ENCODE measurements around the gene PPARA. TPM values are rescaled to one million over a fixed set of nuclear protein-coding genes. Genes with fewer than 3 reads are reported as not detected.

PPARA gene
- total and polyA plus RNA-seq, 5 donors, result 22.9 to 85.2 (median 71.4) TPM

DNA sequence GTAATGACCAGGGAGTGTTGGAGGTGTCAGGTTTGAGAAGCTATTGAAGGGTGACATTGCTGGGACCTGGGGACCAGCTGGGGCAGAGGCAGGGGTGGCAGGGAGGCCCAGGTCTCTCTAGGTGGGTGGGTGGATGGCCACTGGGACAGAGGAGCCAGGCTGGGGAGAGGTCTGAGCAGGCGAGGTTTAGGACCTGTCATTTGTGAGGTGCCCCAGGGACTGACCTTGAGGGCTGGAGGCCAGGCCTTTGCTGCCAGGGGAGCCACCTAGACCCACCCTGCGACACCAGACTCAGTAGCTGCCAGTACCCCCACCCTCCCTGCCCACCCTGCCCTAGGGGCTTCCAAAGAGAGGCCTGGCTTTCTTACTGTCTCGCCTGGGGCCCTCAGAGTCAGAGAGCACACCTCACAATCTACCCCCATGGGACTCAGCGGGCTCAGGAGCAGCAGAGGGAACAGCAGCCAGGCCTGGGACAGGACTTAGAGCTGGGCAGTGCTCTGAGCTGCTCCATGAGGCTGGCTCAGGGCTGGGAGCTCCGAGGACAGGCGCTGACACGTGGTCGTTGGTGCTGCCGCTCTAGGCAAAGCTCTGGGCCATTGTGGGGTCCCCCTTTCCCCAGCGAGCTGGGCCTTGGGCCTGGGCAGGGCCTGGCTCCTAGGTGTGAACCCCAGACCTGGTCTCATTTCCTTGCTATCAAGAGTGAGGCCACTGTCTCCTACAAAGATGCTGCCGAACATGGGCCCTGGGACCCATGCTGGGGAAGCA lies 28.6 kb upstream of the PPARA start:
- intact Hi-C loops (cut with DNase I), result loop anchor here in 3 of 4 donors (2.0 to 10.0 kb wide), 3 partner anchors 191 to 423 kb away; no protein-coding TSS in a partner anchor
- Histone ChIP-seq H3K27ac (ENCODE audit: low read length) (no peak overlapping the region), H3K4me1 (ENCODE audit: control insufficient read depth, insufficient read depth, low read length) (no peaks in the 10 kb centered on the region), H3K9me3 (ENCODE audit: control insufficient read depth, low read length) (no peaks in the 10 kb centered on the region), H3K27me3 (ENCODE audit: control insufficient read depth, insufficient read depth) (no peaks in the 10 kb centered on the region), H3K4me3 (ENCODE audit: low read length) (no peak overlapping the region)
- WGBS, result 80% methylated on average over 11 of the region's 11 CpGs
- ATAC-seq (no peak), DNase-seq (peak in 1 of 3 donors; percentile 43)

GRCh38 chr22:46122511-46122971 lies 27.8 kb upstream of the PPARA start:
- H3K4me1 ChIP-seq (ENCODE audit: control insufficient read depth, insufficient read depth, low read length), result no peaks in the 10 kb centered on the region
- H3K9me3 ChIP-seq (ENCODE audit: control insufficient read depth, low read length), result no peaks in the 10 kb centered on the region
- intact Hi-C loops (cut with DNase I), result loop anchor here in 3 of 4 donors (2.0 to 10.0 kb wide), 3 partner anchors 190 to 422 kb away; no protein-coding TSS in a partner anchor
- no peaks in the 10 kb centered on the region for H3K27me3 ChIP-seq (ENCODE audit: control insufficient read depth, insufficient read depth)
- no peak overlapping the region for H3K27ac ChIP-seq (ENCODE audit: low read length)
- 17% methylated on average over 24 of the region's 24 CpGs for WGBS
- peak; percentile 83 to 93 (median 92) for DNase-seq
- peak; percentile 59 to 67 for ATAC-seq
- no peak overlapping the region for H3K4me3 ChIP-seq (ENCODE audit: low read length)

DNA sequence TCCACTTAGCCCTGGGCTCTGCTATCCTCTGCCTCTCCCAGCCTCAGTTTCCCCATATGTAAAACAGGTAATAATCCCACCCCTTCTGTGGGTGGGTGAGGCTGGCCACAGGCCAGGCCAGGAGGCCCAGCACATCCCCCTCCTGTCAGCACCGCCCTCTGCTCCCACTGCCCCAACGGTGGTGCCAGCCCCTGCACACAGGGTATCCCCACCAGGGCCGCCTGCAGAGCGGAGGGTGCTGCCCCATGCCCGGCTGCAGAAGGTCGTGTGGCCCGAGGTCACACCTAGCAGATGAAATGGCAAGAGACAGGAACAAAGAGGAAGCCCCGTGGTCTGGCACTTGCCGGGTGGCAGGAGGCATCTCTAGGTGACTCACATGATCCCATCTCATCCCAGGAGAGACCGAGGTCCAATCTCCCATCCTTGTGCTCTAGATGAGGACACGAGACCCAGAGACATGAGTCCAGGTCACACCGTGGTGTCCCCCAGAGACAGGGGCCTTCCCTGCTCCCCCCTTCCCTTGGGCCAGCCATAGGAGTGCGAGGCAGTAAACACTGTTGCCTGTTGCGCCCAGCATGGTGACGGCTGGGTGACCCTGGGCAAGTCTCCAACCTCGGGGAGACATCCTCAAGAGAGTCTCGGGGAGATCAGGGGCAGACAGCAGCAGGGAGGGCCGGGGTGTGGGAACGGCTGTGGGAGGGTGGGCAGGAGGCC lies 27.2 kb upstream of the PPARA start:
- H3K4me1 ChIP-seq (ENCODE audit: control insufficient read depth, insufficient read depth, low read length), result no peaks in the 10 kb centered on the region
- WGBS, result 75% methylated on average over 19 of the region's 19 CpGs
- H3K4me3 ChIP-seq (ENCODE audit: low read length), result no peak overlapping the region
- H3K9me3 ChIP-seq (ENCODE audit: control insufficient read depth, low read length), result no peaks in the 10 kb centered on the region
- ATAC-seq (no peak), DNase-seq (peak in 1 of 3 donors; percentile 72)
- no peaks in the 10 kb centered on the region for H3K27me3 ChIP-seq (ENCODE audit: control insufficient read depth, insufficient read depth)
- H3K27ac ChIP-seq (ENCODE audit: low read length), result no peak overlapping the region
- intact Hi-C loops (cut with DNase I), result loop anchor here in 3 of 4 donors (2.0 to 10.0 kb wide), 3 partner anchors 189 to 422 kb away; no protein-coding TSS in a partner anchor

DNA sequence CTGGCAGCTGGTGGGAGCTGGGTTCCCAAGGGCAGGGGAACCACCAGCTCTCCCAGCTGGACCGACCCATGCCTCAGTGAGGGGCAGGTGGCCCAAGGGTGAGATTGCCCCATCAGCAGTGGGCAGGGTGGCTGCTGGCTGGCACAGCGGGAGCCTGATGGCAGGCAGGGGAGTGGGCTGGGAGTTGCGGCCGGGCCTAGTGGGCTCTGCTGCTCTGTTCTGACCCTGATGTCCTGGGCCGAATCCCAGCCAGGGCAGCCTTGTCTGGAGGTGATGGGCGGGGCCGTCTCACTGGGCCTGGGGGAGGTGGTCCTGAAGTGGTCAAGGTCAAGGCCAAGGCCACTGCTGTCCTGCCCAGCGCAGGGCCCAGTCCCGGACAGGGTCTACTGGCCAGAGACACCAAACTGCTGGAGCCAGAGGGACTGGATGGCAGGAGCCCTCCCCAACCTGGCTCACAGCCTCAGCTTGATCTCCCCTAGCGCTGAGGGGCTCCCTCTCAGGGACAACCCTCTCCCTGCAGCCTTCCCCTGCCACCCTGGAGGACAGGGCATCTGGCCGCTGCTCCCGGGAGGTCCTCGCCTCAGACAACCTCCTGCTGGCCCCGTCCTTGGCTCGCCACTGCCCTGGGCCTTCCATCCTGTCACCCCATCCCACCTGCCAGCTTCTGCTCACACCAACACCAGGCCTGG lies 26.5 kb upstream of the PPARA start:
- Histone ChIP-seq H3K27me3 (ENCODE audit: control insufficient read depth, insufficient read depth) (no peaks in the 10 kb centered on the region), H3K27ac (ENCODE audit: low read length) (no peak overlapping the region), H3K9me3 (ENCODE audit: control insufficient read depth, low read length) (no peaks in the 10 kb centered on the region), H3K4me3 (ENCODE audit: low read length) (no peak overlapping the region), H3K4me1 (ENCODE audit: control insufficient read depth, insufficient read depth, low read length) (no peaks in the 10 kb centered on the region)
- DNase-seq (no peak), ATAC-seq (no peak)
- WGBS, result 91% methylated on average over 15 of the region's 15 CpGs
- intact Hi-C loops (cut with DNase I), result loop anchor here in 3 of 4 donors (2.0 to 10.0 kb wide), 3 partner anchors 188 to 421 kb away; no protein-coding TSS in a partner anchor

- no peaks in the 10 kb centered on the region for H3K27me3 ChIP-seq (ENCODE audit: control insufficient read depth, insufficient read depth)
- no peak overlapping the region for H3K27ac ChIP-seq (ENCODE audit: low read length)
- no peak for ATAC-seq
- WGBS, result 94% methylated on average over 12 of the region's 12 CpGs
- H3K4me3 ChIP-seq (ENCODE audit: low read length), result no peak overlapping the region
- no peaks in the 10 kb centered on the region for H3K4me1 ChIP-seq (ENCODE audit: control insufficient read depth, insufficient read depth, low read length)
- DNase-seq, result no peak
- H3K9me3 ChIP-seq (ENCODE audit: control insufficient read depth, low read length), result no peaks in the 10 kb centered on the region
- intact Hi-C loops (cut with DNase I), result loop anchor here in 3 of 4 donors (5.0 to 10.0 kb wide), 3 partner anchors 188 to 420 kb away; no protein-coding TSS in a partner anchor
Measured at GRCh38 chr22:46124383-46125144, 25.8 kb upstream of the PPARA start.

DNA sequence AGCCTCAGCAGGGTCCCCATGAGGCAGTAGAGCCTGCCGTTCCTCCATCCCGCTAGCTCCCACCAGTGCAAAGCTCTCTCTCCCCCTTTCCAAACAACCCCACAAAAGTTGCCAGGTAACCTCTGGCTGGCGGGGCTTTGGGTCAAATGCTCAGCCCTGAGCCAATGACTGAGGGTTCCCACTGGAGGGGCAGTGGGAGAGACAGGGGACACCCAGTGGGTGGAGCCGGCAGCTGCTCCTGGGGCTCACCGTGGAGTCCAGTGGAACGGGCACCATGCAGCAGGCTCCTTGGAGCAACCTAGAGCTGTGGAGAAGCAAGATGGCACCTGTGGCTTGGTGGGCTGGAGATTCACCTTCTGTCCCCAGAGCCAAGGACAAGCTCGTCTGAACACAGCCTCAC lies 25.0 kb upstream of the PPARA start:
- H3K9me3 ChIP-seq (ENCODE audit: control insufficient read depth, low read length), result no peaks in the 10 kb centered on the region
- intact Hi-C loops (cut with DNase I), result loop anchor here in 2 of 4 donors (5.0 to 10.0 kb wide), 2 partner anchors 192 to 419 kb away; no protein-coding TSS in a partner anchor

DNA sequence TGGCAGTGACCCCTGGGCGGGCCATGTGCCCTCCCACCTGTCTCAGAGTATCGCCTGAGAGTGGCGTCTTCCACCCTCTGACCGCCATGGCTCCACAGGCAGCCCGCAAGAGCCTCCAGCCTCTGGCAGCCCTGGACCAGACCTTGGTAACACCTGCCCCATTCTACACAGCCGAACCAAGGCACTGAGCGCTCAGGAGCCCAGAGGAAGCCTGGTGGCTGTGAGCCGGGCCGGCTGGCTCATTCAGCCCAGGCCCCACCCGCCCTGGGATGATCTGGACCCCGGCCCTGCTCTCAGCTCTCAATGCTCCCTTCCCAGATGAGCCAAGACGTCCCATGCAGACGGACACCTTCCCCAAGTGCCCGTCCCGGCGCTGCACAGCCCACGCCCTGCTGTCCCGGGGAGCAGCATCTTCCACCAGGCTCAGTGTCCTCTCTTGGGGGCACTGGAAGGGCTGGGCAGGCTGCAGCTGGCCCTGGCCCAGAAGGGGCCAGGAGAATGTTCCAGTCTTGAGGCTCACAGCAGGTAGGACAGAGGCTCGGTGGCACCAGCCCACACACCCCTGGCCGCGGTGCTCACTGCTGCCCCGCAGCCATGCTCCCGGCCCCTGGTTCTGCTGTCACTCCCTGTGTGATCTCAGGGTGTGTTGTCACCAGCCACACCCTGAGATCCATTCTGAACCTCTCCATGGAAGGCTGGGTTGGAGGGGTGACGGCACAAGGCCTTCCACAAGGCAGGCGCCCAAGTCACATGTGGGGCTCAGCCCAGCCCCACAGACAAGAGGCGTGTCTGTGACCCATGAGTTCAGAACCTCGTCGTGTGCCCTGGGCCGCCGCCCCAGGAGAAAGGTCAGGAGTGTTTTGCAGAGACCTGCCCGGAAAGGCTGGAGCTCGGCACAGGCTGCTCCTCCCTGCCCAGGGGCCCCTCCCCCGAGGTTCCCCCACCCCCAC lies 24.2 kb upstream of the PPARA start:
- intact Hi-C loops (cut with DNase I), result loop anchor here in 2 of 4 donors (5.0 to 10.0 kb wide), 2 partner anchors 191 to 419 kb away; no protein-coding TSS in a partner anchor
- H3K4me1 ChIP-seq (ENCODE audit: control insufficient read depth, insufficient read depth, low read length), result no peaks in the 10 kb centered on the region
- no peaks in the 10 kb centered on the region for H3K9me3 ChIP-seq (ENCODE audit: control insufficient read depth, low read length)
- no peak for ATAC-seq
- no peak overlapping the region for H3K27ac ChIP-seq (ENCODE audit: low read length)
- WGBS, result 88% methylated on average over 33 of the region's 33 CpGs
- no peak overlapping the region for H3K4me3 ChIP-seq (ENCODE audit: low read length)
- DNase-seq, result no peak
- no peaks in the 10 kb centered on the region for H3K27me3 ChIP-seq (ENCODE audit: control insufficient read depth, insufficient read depth)

More for the DNA sequence above, 25.0 kb upstream of the PPARA start:
- DNase-seq (no peak), ATAC-seq (no peak)
- no peaks in the 10 kb centered on the region for H3K27me3 ChIP-seq (ENCODE audit: control insufficient read depth, insufficient read depth)
- 88% methylated on average over 7 of the region's 7 CpGs for WGBS
- H3K4me1 ChIP-seq (ENCODE audit: control insufficient read depth, insufficient read depth, low read length), result no peaks in the 10 kb centered on the region
- H3K27ac ChIP-seq (ENCODE audit: low read length), result no peak overlapping the region
- no peak overlapping the region for H3K4me3 ChIP-seq (ENCODE audit: low read length)

- intact Hi-C loops (cut with DNase I), result loop anchor here in 2 of 4 donors (5.0 to 10.0 kb wide), 2 partner anchors 190 to 418 kb away; no protein-coding TSS in a partner anchor
- Histone ChIP-seq H3K4me1 (ENCODE audit: control insufficient read depth, insufficient read depth, low read length) (no peaks in the 10 kb centered on the region), H3K9me3 (ENCODE audit: control insufficient read depth, low read length) (no peaks in the 10 kb centered on the region), H3K4me3 (ENCODE audit: low read length) (no peak overlapping the region), H3K27me3 (ENCODE audit: control insufficient read depth, insufficient read depth) (no peaks in the 10 kb centered on the region), H3K27ac (ENCODE audit: low read length) (no peak overlapping the region)
- WGBS, result 96% methylated on average over 13 of the region's 13 CpGs
- no peak for ATAC-seq
- DNase-seq, result no peak
Measured at GRCh38 chr22:46126853-46127385, 23.4 kb upstream of the PPARA start.

DNA sequence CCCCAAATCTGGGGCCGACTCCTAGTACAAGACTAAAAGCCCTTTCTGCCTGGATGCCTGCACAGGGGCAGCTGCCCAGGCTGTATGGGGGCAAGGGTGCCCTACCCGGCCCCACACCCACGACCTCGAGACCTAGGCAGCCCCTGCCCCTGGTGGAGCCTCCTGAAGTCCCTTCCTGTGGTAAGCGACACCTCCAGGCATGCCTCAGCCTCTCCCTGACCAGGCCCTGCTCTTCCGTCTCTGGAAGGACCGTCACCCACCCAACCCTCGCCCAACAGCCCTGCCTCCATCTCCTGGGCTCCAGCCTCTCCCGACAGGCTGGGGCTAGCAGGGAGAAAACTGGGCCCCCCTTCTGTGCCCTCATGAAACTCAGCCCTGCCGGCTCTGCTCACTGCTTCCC lies 22.8 kb upstream of the PPARA start:
- 95% methylated on average over 10 of the region's 10 CpGs for WGBS
- Histone ChIP-seq H3K4me3 (ENCODE audit: low read length) (no peak overlapping the region), H3K9me3 (ENCODE audit: control insufficient read depth, low read length) (no peaks in the 10 kb centered on the region), H3K27ac (ENCODE audit: low read length) (no peak overlapping the region), H3K27me3 (ENCODE audit: control insufficient read depth, insufficient read depth) (no peaks in the 10 kb centered on the region), H3K4me1 (ENCODE audit: control insufficient read depth, insufficient read depth, low read length) (no peaks in the 10 kb centered on the region)
- intact Hi-C loops (cut with DNase I), result loop anchor here in 2 of 4 donors (5.0 to 10.0 kb wide), 2 partner anchors 190 to 417 kb away; no protein-coding TSS in a partner anchor
- DNase-seq (no peak), ATAC-seq (no peak)

Measured in right cardiac atrium (tissue), 5 donors.